SKM-1 (cell line): ENCODE results near the gene ICAM1.
"Not testable (repeated sequence)": the region's sequence is repeated elsewhere in the genome, so short reads cannot be mapped to it uniquely, and the experiment has no call there.

Experiments
- DNase-seq: peaks from one replicate; lab custom pipeline; 2025; ENCODE audit not compliant: unreplicated experiment; lab: John Stamatoyannopoulos, UW

The ICAM1 gene, protein sequence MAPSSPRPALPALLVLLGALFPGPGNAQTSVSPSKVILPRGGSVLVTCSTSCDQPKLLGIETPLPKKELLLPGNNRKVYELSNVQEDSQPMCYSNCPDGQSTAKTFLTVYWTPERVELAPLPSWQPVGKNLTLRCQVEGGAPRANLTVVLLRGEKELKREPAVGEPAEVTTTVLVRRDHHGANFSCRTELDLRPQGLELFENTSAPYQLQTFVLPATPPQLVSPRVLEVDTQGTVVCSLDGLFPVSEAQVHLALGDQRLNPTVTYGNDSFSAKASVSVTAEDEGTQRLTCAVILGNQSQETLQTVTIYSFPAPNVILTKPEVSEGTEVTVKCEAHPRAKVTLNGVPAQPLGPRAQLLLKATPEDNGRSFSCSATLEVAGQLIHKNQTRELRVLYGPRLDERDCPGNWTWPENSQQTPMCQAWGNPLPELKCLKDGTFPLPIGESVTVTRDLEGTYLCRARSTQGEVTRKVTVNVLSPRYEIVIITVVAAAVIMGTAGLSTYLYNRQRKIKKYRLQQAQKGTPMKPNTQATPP

DNA sequence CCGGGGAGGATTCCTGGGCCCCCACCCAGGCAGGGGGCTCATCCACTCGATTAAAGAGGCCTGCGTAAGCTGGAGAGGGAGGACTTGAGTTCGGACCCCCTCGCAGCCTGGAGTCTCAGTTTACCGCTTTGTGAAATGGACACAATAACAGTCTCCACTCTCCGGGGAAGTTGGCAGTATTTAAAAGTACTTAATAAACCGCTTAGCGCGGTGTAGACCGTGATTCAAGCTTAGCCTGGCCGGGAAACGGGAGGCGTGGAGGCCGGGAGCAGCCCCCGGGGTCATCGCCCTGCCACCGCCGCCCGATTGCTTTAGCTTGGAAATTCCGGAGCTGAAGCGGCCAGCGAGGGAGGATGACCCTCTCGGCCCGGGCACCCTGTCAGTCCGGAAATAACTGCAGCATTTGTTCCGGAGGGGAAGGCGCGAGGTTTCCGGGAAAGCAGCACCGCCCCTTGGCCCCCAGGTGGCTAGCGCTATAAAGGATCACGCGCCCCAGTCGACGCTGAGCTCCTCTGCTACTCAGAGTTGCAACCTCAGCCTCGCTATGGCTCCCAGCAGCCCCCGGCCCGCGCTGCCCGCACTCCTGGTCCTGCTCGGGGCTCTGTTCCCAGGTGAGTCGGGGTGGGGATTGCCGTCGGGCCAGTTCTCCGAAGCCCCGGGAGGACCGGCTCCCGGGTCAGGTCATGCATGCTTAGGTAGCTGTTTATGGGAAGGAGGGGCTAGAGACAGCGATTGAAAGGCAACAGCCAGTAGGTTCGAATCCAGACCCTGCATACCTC, at the start of gene ICAM1:
Gene ICAM1 (plus strand): TSS at position 505 of the 779 bp plus-strand sequence. CDS start 40 bp downstream, at position 545.
- DNase-seq, result peak; percentile 61

DNA sequence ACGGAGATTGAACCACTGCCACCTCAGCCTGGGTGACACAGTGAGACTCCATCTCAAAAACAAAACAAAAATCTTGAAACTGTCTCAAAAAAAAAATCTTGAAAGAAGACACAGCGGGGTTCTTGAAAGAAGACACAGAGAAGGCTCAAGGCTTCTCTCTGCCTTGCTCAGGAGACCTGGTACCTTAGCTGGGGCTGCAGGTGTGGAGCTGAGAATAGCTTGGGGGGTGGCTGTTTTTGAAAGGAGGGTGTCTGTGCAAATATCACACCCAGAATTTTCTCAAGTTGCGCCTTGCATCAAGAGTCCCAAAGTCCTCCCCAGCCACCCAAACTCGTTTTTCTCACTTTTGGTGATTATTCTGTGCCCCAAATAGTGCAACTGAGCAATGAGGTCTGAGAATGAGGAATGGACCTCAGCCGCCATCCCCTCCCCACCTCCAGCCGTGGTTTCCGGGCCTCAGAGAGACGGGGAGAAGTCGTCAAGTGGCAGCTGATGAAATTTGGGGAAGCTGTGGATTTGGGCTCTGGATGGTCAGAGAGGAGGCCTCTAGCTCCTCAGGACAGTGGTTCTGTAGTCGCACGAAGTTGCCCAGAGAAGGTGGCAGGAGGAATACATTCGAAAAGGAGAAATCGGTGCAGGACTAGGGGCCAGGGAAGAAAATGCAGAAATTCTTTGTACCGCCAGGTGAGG, 48.6 kb upstream of the ICAM1 start:
- DNase-seq, result peak; percentile 33

DNA sequence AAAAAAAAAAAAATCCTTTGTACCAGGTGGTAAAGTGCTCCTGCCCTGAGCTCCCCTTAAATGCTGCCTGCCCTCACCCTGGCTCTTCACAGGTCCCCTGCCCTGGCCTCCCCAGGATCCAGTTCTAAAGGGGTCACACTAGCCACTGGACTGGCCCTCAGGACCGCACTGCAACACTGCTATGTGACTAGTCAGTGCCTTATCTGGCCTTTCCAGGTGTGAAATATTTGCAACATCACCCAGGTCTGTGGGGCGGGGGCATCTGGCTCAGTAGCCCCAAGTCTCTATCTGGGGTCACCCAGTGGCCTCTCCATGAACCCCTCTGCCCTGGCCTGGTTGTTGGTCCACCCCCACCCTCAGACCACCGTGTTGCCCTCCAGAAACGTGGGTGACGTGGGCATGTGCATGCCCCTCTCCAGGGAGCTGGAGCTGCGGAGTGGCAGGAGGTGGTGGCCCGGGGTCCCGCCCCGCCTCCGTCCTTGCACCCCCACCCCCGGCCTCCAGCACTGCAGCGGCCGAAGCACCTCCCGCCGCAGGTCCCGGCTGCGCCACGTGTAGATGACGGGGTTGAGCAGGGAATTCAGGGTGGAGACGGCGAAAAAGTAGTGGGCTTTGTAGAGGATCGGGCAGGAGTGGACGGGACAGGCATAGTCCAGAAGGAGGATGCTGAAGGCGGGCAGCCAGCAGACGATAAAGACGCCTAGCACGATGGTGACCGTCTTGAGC, 47.3 kb upstream of the ICAM1 start:
- DNase-seq, result no peak

DNA sequence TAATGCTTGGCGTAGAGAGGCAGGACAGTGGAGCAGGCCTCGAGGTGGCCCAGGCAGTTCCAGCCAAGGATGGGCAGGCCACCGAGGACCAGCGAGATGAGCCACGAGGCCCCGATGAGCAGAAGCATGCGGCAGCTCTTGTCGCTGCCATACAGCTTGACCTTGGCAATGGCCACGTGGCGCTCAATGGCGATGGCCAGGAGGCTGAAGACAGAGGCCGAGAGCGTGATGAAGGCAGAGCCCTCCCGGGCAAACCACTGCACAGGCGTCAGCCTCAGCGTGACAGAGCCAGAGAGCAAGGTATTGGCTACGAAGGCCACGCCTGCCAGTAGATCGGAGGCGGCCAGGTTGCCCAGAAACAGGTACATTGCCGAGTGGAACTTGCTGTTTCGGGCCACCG, 46.6 kb upstream of the ICAM1 start:
- DNase-seq, result no peak

DNA sequence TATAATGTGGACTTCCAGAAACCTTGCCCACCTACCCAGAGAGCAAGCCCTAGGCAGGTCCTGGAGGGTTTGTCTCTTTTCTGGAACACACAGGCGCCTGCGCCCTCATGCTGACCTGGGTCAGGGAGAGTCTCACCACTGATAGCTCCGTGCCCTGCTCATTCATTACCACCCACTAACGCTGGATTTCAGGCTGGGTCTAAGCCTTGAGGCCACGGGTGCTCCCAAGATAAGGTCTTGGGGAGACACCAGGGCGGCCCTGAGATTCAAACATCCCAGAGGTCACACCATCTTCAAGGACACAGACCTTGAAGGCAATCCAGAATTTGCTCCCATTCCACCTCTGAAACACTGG, 44.9 kb upstream of the ICAM1 start:
- DNase-seq, result no peak

DNA sequence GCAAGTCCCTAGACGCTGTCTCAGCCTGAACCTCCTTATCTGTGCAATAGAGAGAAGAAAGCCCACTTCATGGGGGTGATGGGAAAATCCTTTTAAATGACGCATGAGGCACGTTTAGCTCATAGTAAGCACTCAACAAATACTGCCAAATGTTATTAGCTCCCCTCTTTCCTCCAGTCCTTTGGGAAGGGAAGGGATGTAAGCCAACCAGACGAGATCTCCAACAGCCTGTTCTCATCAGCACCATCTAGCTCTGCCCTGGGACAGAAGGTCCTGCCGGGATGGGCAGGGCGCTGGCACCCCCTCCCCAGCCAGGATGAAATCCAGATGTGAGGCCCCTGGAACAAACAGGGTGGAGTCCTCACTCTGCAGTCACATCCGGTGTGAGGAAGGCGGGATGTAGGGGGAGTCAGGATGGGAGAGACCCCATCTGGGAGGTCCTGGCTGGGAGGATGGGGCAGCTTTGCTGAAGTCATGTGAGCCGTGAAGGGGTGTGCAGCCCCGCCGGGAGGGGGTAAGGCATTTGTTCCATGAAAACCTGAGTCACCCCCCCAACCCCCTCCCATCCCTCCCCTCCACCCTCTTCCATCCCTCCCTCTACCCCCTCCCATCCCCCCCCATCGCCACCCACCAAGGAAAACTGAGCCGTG, 44.4 kb upstream of the ICAM1 start:
- no peak for DNase-seq

DNA sequence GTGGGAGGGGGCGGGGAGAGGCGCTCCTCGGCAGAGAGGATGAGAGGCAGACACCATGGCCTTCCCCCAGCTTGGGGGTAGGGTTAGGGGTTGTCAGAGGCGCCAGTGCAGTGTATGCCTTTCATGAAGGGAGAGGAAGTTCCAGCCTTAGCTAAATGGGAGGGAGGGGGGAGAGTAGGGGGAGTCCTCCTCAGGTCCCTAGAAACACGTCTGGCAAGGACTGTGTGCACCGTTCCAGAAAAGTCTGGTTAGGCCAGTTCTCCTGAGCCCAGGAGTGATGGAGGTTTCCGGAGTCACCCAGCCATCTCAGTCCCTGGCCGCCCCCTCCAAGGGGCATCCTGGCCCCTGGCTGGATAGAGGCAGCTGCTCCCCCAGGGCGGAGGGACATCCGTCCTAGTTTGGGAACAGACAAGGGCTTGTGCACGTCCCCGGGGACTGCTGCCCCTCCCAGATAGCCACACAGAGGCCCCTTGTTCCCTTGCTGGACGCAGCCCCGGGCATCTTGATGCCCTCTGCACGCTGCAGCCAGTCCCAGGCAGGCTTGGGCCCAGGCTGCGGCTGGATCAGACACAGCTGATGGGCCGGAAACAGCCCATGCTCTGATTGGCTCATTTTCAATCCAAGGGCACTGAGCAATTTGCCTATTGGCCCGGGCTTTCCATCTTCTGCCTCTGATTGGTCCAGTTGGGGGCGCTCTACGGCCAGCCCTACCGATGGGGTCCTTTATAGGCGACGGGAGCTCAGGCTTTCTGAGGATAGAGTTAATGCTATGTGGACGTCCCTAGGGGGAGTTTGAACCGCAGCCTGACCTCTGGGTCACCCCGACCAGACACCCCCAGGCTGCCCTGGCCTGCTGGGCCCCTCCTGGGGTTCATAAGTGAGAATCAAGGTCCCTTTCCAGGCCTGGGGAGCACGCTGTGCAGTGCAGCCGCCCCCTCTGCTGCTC, 43.6 kb upstream of the ICAM1 start:
- DNase-seq, result no peak

DNA sequence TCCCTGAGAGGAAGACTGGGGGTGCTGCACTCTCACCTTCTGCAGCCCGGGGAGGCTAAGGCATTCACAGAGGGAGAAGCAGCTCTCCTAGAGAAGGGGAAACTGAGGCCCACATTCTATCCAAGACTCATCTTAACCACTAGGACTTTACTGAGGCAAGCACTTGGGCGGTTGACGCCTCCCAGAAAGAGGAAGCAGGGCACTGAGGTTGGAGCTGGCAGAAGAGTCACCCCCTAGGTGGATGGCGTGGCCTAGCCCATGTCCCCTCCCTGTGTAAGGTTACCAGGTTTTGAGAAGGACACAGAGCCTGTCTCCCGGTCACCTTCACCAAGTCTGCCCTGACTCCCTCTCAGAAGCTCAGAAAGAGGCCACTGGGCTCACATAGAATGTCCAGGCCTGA, 42.5 kb upstream of the ICAM1 start:
- peak; percentile 31 for DNase-seq

DNA sequence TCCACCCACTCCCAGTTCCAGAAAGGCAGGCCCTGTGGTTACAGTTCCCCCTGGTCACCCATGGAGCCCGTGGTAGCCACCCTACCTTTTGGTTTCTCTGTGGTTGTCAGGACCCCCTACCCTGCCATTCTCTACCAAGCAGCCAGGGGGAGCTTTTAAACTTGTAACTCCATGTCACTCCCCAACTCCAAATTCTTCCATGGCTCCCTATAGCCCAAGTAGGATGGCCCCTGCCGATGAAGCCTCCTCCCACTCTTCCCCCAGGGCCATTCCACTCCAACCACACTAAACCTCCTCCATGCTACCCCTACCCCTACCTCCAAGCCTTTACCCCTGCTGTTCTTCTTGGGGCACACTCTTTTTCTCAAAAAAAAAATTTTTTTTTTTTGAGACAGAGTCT, 42.0 kb upstream of the ICAM1 start:
- peak; percentile 8 for DNase-seq

DNA sequence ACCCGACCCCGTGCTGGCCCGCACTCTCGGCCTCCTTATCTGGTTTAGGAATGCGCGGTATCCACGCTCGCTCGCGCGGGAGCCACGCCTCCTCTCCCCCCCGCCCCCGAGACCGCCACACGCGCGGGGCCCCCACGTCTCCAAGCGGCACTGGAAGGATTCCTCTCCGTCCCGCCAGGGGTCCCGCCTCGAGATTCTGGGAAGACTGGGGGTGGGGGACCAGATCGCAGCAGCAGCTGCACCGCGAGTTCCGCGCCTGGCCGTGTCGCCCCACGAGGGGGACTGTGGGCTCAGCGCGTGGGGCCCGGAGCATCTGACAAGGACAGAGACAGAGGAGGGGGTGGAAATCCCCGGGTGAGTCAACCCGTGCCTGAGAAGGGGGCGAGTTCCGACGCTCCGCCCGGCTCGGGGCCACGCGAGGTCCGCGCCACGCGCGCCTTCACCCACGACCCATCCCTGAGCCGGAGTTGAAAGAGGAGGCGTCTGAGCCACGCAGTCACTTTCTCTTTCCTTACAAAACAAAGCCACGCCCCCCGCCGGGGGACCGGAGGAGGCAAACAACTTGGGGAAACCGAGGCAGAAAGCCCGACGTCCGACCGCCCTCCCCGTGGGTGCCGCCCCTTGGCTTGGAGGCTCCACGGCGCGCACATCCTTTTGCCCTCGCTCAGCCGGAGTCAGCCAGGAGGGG, 40.6 kb upstream of the ICAM1 start:
- no peak for DNase-seq

DNA sequence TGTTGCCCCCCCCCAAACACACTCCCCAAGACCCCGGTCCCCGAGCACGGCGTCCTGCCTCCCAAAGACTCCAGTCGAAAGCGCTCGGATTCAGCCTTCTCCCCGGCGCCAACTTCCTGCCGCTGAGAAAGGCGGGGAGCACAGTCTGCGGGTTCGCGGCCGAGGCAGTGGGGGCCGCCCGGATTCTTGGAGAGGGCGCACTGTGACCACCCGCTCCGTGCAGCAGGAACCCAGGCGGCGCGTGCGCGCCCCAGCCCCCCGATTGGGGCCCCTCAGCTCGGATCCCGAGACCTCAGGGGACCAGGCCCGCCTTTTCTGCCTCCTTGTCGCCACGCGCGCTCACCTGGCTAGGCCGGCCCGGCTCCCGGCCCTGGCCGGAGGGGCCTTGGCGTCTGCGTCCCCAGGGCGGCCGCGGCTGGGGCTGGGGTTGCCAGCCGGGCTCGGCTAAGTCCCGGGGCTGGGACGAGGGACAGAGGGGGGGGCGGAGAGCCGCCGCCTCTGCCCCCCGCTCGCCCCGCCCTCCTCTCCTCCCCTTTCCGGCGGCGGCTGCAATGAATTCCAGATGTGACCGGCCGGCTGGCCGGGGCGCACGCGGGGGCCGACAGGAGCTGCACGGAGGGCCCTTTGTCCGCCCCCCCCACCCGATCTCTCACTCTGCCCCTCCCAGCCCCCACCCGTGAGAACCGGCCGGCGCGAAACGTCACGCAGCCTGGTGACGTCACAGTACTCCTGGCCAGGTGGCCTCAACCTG, 39.9 kb upstream of the ICAM1 start, which contains the start of gene S1PR2:
Gene S1PR2 (minus strand): TSS at position 471 of the 751 bp plus-strand sequence. CDS start 6,426 bp downstream, outside the sequence.
- DNase-seq, result peak; percentile 27

DNA sequence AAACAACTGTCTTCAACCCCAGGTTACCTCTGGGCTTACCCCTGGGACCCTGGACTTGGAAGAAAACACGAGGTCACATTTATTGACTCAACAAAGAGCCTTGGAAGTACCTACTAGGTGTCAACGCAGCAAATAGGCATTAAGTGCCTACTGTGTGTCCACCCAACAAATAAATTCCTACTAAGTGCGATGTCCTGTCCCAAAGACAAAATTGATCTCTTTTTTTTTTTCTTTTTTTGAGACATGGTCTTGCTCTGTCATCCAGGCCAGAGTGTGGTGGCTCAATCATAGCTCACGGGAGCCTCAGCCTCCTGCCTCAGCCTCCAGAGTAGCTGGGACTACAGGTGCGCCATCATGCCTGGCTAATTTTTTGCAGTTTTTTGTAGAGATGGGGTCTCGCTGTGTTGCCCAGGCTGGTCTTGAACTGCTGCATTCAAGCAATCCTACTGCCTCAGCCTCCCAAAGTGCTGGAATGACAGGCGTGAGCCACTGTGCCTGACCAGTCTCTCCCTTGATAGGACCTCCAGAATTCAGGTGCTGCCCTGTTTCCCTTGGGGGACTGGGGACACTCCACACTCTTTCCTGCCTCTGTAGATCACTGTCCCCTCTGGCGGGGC, 39.2 kb upstream of the ICAM1 start:
- no peak for DNase-seq

DNA sequence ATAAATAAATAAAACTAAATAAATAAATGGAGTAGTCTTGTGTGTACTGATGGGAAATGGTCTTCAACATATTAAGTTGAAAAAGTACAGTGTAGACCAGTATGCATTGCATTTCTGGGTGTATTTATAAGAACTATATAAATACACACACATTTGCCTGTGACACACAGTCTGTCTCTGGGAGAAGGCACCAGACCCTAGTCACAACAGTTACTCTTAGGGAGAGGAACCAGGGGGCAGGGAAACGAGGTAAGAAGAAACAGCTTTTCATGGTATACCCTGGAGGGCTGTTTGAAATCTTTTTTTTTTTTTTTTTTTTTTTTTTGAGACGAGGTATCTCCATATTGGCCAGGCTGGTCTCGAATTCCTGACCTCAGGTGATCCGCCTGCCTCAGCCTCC, 37.0 kb upstream of the ICAM1 start:
- DNase-seq, result no peak

DNA sequence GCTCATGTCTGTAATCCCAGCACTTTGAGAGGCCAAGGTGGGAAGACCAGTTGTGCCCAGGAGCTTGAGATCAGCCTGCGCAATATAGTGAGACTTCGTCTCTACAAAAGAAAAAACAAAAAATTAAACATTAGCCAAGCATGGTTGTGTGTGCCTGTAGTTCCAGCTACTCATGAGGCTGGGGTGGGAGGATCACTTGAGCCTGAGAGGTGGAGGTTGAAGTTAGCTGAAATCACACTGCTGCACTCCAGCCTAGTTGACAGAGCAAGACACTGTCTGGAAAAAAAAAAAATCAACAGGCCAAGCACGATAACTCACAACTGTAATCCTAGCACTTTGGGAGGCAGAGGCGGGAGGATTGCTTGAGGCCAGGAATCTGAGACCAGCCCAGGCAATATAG, 35.9 kb upstream of the ICAM1 start:
- DNase-seq, result no peak

DNA sequence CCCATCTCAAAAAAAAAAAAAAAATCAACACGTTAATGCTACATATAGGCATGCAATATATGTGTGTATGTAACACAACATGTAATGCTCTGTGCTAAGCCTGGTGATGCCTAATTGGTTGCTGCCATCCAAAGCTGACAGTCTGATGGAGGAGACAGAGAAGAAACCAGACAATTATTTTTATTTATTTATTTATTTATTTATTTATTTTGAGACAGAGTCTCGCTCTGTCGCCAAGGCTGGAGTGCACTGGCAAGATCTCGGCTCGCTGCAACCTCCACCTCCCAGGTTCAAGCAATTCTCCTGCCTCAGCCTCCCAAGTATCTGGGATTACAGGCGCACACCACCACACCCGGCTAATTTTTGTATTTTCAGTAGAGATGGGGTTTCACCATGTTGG, 35.5 kb upstream of the ICAM1 start:
- DNase-seq, result not testable (repeated sequence)

DNA sequence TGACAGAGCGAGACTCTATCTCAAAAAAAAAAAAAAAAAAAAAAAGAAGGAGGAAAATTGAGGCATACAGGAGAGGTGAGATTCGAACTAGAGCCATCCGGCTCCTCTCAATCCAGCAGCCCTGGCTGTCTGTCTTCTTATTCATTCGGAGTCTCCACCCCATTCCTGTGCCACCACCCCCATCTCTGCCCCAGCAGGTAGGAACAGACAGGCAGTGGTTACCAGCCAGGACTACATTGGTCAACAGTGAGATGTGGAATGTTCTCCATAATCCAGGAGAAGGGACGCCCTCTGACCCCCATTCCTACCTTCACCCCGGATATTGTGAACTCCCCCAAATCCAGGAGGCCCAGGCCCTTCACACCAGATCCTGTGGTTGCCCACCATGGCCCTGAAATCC, 33.2 kb upstream of the ICAM1 start:
- no peak for DNase-seq

DNA sequence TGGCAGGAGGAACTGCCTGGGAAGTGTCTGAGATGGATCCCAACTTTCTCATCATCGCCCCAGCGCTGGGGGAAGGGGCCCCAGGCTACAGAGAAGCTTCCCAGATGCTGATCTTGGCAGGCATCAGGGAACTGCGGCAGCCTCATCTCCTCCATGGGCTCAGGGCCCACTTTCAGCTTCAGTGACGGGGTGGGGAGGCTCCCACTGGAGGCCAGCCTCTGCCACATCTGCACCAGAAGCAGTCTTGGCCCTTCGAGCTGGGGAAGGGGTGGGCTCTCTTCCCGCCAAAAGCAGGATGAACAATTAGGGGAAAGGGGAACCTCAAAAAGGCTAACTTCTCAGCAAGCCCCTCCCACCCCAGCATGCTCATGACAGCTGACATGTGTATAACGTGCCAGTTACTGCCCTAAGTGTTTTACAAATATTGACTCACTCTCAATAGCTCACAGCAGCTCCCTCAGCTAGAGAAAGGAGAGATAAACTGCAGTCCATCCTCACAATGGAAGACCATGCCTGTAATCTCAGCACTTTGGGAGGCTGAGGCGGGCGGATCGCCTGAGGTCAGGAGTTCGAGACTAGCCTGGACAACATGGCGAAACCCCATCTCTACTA, 32.6 kb upstream of the ICAM1 start:
- no peak for DNase-seq
